Right lobe of liver (tissue), 4 donors: ENCODE results near the gene ENOX1.

Experiments used
- POLR2A ChIP-seq: fragments of 450-650 bp; IDR thresholded peaks from one replicate; pipeline ENCODE4 v1.6.1; 2017; ENCODE audit warnings: antibody characterized with exemption, mild to moderate bottlenecking
- TF ChIP-seq, protein P1 (sequence below), 4 donors: fragments of 200-600 bp in 3 of 4; fragments of 450-650 bp in 1 of 4; IDR thresholded peaks; one replicate each; pipeline versions ENCODE4 v1.5.1 to v1.8.0; 2016 to 2022; ENCODE audit warnings: antibody characterized with exemption in 4 of 4, mild to moderate bottlenecking in 2 of 4
- donor health status: DM: no; HTN: no; CAD: no.
- donor health status: DM: no; HTN: no; CAD: no.
- donor health status: DM: no; HTN: yes; CAD: no.

DNA sequence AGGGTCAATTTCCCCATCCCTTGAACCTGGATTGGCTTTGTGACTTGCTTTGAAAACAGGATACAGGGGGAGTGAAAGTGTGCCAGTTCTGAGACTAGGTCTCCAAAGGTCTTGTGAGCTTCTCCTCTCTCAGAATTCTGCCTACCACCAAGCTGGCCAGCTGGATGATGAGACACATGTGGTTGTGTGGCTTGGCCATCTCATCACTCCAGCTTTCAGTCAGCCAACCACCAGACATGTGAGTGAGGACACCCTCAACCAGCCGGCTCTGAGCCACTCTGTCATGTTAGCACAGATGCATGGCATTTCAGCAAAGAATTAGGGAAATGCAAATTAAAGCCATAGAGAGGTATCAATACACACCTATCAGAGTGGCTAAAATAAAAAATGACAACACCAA lies 29.5 kb downstream of the ENOX1 start:
- TF ChIP-seq, protein P1, sequence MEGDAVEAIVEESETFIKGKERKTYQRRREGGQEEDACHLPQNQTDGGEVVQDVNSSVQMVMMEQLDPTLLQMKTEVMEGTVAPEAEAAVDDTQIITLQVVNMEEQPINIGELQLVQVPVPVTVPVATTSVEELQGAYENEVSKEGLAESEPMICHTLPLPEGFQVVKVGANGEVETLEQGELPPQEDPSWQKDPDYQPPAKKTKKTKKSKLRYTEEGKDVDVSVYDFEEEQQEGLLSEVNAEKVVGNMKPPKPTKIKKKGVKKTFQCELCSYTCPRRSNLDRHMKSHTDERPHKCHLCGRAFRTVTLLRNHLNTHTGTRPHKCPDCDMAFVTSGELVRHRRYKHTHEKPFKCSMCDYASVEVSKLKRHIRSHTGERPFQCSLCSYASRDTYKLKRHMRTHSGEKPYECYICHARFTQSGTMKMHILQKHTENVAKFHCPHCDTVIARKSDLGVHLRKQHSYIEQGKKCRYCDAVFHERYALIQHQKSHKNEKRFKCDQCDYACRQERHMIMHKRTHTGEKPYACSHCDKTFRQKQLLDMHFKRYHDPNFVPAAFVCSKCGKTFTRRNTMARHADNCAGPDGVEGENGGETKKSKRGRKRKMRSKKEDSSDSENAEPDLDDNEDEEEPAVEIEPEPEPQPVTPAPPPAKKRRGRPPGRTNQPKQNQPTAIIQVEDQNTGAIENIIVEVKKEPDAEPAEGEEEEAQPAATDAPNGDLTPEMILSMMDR (IDR thresholded peaks at IDR 0.05) = no peak
- TF ChIP-seq POLR2A = no peak
